HCT116 (cell line): ENCODE results near the gene GPR22. TPM values are rescaled to one million over a fixed set of nuclear protein-coding genes. Genes with fewer than 3 reads are reported as not detected.

Experiments used
- ATAC-seq: fragments of 200-7000 bp; cut with Tn5 transposase; 2 replicates; pipeline ENCODE4 v1.9.1; 2020; ENCODE audit warnings: mild to moderate bottlenecking, moderate library complexity
- BruUV-seq: library from RNA; stranded (reverse); fragments of 400-500 nt; replicated peaks from 2 replicates; lab custom pipeline; 2021; lab: Mats Ljungman, UMichigan
- CTCF ChIA-PET: fragments of 300-600 bp; sonication (Branson Sonifier 250); formaldehyde crosslinking; loops from one replicate; lab custom pipeline; 2021; ENCODE audit warnings: antibody characterized with exemption; lab: Charles Lee
- POLR2A ChIA-PET: fragments of 300-600, 350-600 bp; sonication (Branson Sonifier 250); formaldehyde crosslinking; loops from one replicate; lab custom pipeline; 2021; ENCODE audit warnings: antibody characterized with exemption; lab: Charles Lee
- RAD21 ChIA-PET, 2 experiments: fragments of 300-600 bp; sonication (Branson Sonifier 250); formaldehyde crosslinking; loops; one replicate each; lab custom pipeline; 2023; ENCODE audit warnings: low total read pairs in 2 of 2; ENCODE audit not compliant: uncharacterized antibody in 2 of 2, unreplicated experiment in 2 of 2, low non-redundant PET in 1 of 2; lab: Charles Lee
- DNase-seq: peaks from one replicate; pipeline ENCODE4 v3.0.0-alpha.2; 2010; ENCODE audit warnings: low read depth, low spot score
- H2AFZ ChIP-seq: fragments of 200-600 bp; shearing (Covaris generic), sonication (generic); 2 replicates; pipeline ENCODE4 v1.6.1; 2017; ENCODE audit warnings: low read depth, mixed run types, mixed read lengths, antibody characterized with exemption, low read length; ENCODE audit not compliant: poor library complexity, severe bottlenecking
- H3K27ac ChIP-seq: 2 replicates; pipeline ENCODE4 v1.5.1; 2012; ENCODE audit warnings: low read depth, low read length
- H3K27me3 ChIP-seq: fragments of 200-600 bp; sonication (generic); 2 replicates; pipeline ENCODE4 v1.6.1; 2016; ENCODE audit warnings: mixed run types, low read length, mixed read lengths; ENCODE audit not compliant: insufficient read depth
- H3K36me3 ChIP-seq, 2 experiments: fragments of 200-500 bp in 1 of 2; fragments of 200-600 bp in 1 of 2; sonication (Bioruptor generic) in 1 of 2; sonication (generic) in 1 of 2; 2 replicates each; pipeline versions ENCODE4 v1.5.1 to v1.6.1; 2014 to 2016; ENCODE audit warnings: low read length in 2 of 2, inconsistent platforms in 1 of 2, mixed read lengths in 1 of 2, mixed run types in 1 of 2; ENCODE audit not compliant: insufficient read depth in 2 of 2, control insufficient read depth in 1 of 2
- H3K4me1 ChIP-seq, 2 experiments: fragments of 200-600 bp in 1 of 2; sonication (generic) in 1 of 2; 2 replicates each; pipeline versions ENCODE4 v1.5.1 to v1.6.1; 2012 to 2017; ENCODE audit warnings: low read length in 2 of 2, inconsistent platforms in 1 of 2, mild to moderate bottlenecking in 1 of 2, mixed read lengths in 1 of 2, mixed run types in 1 of 2, moderate library complexity in 1 of 2; ENCODE audit not compliant: insufficient read depth in 2 of 2, control insufficient read depth in 1 of 2
- H3K4me2 ChIP-seq: fragments of 200-600 bp; sonication (generic); 2 replicates; pipeline ENCODE4 v1.6.1; 2017; ENCODE audit warnings: mixed run types, low read length, mixed read lengths
- H3K4me3 ChIP-seq, 2 experiments: fragments of 200-600 bp in 1 of 2; sonication (generic) in 1 of 2; replicated peaks in 1 of 2; 2 replicates each; pipeline ENCODE4 v1.5.1; 2011 to 2016; ENCODE audit warnings: low read length in 2 of 2, control low read depth in 1 of 2, low read depth in 1 of 2, mild to moderate bottlenecking in 1 of 2, mixed read lengths in 1 of 2, mixed run types in 1 of 2
- H3K79me2 ChIP-seq: fragments of 200-600 bp; sonication (generic); 2 replicates; pipeline ENCODE4 v1.6.1; 2017; ENCODE audit warnings: mild to moderate bottlenecking, mixed run types, low read length, moderate library complexity, mixed read lengths; ENCODE audit not compliant: insufficient read depth
- H3K9ac ChIP-seq: fragments of 200-600 bp; sonication (generic); 2 replicates; pipeline ENCODE4 v1.6.1; 2016; ENCODE audit warnings: low read length, mixed read lengths
- H3K9me2 ChIP-seq: fragments of 200-600 bp; sonication (generic), shearing (Covaris generic); 2 replicates; pipeline ENCODE4 v1.6.1; 2017; ENCODE audit warnings: mixed run types, mild to moderate bottlenecking, moderate library complexity; ENCODE audit not compliant: insufficient read depth
- H3K9me3 ChIP-seq, 2 experiments: fragments of 200-500 bp in 1 of 2; fragments of 200-600 bp in 1 of 2; sonication (Bioruptor generic) in 1 of 2; sonication (generic) in 1 of 2; 2 replicates each; pipeline ENCODE4 v1.6.1; 2014 to 2017; ENCODE audit warnings: low read length in 2 of 2, mixed read lengths in 2 of 2, inconsistent platforms in 1 of 2, low read depth in 1 of 2, mild to moderate bottlenecking in 1 of 2, mixed run types in 1 of 2, moderate library complexity in 1 of 2; ENCODE audit not compliant: control insufficient read depth in 1 of 2, insufficient read depth in 1 of 2
- H4K20me1 ChIP-seq: fragments of 200-600 bp; sonication (generic), shearing (Covaris generic); 2 replicates; pipeline ENCODE4 v1.6.1; 2017; ENCODE audit warnings: mixed run types, mild to moderate bottlenecking, moderate library complexity; ENCODE audit not compliant: insufficient read depth
- CBX3 ChIP-seq: IDR thresholded peaks from 2 replicates; pipeline ENCODE4 v1.6.1; 2012; ENCODE audit warnings: low read depth
- RAD21 ChIP-seq: IDR thresholded peaks from 2 replicates; pipeline ENCODE4 v1.6.1; 2012; ENCODE audit warnings: low read depth, mild to moderate bottlenecking
- intact Hi-C: fragments of 100-400 bp; cut with micrococcal nuclease; formaldehyde crosslinking; loops from 2 replicates; pipeline ENCODE4 v1.10.0; 2022
- total RNA-seq: library from RNA; stranded (reverse); gene quantifications from one replicate; pipeline ENCODE4 v1.2.1, GENCODE V29; 2021; ENCODE audit not compliant: unreplicated experiment
- TF ChIP-seq, protein P1 (sequence below), 3 experiments: fragments of 200-600 bp in 1 of 3; sonication (generic) in 1 of 3; IDR thresholded peaks in 2 of 3; conservative IDR thresholded peaks in 1 of 3; 2 replicates each; pipeline ENCODE4 v1.5.1; 2012 to 2017; ENCODE audit warnings: low read depth in 2 of 3, low read length in 2 of 3, antibody characterized with exemption in 1 of 3, borderline replicate concordance in 1 of 3, control low read depth in 1 of 3, mild to moderate bottlenecking in 1 of 3, mixed read lengths in 1 of 3, mixed run types in 1 of 3, moderate library complexity in 1 of 3; ENCODE audit not compliant: insufficient read depth in 1 of 3

GPR22 gene
- total RNA-seq, 1 experiment from 2014 or later: not detected

DNA sequence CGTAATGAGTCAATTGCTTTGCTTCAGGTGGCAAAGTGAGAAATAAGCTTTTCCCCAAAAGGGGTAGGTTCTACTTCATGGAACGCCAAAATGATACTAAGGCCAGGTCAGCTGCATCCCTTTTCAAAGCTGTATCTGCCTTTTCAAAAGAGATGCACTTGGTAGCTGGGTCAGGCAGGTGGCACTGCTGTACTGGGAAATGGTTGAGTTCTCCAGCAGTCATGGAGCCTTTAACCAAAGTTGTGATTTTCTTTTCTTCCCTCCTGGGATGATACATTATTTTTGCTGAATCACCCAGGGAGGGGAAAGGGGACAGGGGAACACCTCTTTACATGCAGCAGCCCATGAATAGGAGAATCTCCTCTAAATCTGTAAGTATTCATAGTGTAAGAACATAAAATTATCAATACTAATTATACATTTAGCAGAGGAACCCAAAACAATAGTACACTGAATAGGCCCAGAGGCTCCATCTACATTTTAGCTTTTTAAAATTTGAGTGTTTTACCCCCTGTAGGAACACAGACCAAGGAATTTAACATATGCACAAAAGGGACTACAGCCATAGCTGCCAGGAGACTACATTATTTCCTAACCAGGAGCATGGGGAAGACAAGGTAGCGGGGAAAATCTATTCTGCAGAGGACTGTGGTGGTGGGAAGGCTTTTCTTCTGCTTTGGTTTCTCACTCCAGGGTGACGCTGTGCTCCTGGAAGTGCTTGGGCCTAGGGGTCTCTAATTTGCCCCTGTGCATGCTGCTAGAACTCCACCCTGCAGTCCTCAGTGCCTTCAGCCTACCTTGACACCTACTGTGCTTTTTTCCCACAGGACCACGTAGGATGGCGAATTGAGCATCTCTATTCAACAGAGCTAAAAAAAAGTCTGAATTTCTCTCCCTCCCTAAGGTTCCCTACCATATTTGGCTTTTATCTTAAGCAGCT is 6.4 kb upstream of the GPR22 start:
- RAD21 ChIA-PET: interaction anchor here (0.8 to 1.5 kb wide), 4 partner anchors 38 to 682 kb away, joined by 3 to 5 read pairs (median 4); no protein-coding TSS in a partner anchor
- H3K36me3 ChIP-seq: no peaks in the 10 kb centered on the region
- H3K4me3 ChIP-seq: no peak overlapping the region
- intact Hi-C loops: loop anchor here (1.0 kb wide), 3 partner anchors 262 to 416 kb away; no protein-coding TSS in a partner anchor
- TF ChIP-seq RAD21 (peak; percentile 92), CBX3 (no peak)
- TF ChIP-seq, protein P1, sequence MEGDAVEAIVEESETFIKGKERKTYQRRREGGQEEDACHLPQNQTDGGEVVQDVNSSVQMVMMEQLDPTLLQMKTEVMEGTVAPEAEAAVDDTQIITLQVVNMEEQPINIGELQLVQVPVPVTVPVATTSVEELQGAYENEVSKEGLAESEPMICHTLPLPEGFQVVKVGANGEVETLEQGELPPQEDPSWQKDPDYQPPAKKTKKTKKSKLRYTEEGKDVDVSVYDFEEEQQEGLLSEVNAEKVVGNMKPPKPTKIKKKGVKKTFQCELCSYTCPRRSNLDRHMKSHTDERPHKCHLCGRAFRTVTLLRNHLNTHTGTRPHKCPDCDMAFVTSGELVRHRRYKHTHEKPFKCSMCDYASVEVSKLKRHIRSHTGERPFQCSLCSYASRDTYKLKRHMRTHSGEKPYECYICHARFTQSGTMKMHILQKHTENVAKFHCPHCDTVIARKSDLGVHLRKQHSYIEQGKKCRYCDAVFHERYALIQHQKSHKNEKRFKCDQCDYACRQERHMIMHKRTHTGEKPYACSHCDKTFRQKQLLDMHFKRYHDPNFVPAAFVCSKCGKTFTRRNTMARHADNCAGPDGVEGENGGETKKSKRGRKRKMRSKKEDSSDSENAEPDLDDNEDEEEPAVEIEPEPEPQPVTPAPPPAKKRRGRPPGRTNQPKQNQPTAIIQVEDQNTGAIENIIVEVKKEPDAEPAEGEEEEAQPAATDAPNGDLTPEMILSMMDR (IDR thresholded peaks at IDR 0.05 in 2 of 3, conservative IDR thresholded peaks at IDR 0.05 in 1 of 3; ENCODE audit: borderline replicate concordance in 1 of 3, insufficient read depth in 1 of 3, low read depth in 2 of 3, low read length in 2 of 3): peak; percentile 66 to 76 (median 74)
- TF ChIP-seq, all 23 proteins: peak for 2
- ChIA-PET CTCF (interaction anchor here (0.8 to 2.8 kb wide), 17 partner anchors 9 to 683 kb away, joined by 3 to 21 read pairs (median 4); partner anchors contain the start of gene CBLL1), POLR2A (interaction anchor here (0.6 kb wide), 1 partner anchor 23 kb away, joined by 4 read pairs; no protein-coding TSS in a partner anchor)
- H3K9ac ChIP-seq: no peak overlapping the region
- ATAC-seq: peak; percentile 95
- no peaks in the 10 kb centered on the region for H3K9me2 ChIP-seq
- H3K9me3 ChIP-seq: no peaks in the 10 kb centered on the region
- peak; percentile 21 for DNase-seq
- no peaks in the 10 kb centered on the region for H4K20me1 ChIP-seq
- no peaks in the 10 kb centered on the region for H3K27me3 ChIP-seq
- H3K4me1 ChIP-seq: no peaks in the 10 kb centered on the region
- no peak overlapping the region for H3K4me2 ChIP-seq
- no peak overlapping the region for H2AFZ ChIP-seq
- no peak overlapping the region for H3K27ac ChIP-seq
- H3K79me2 ChIP-seq: no peaks in the 10 kb centered on the region
- no TSS peak for BruUV-seq
